Glomerular endothelial cell (primary cell): Measurements from ENCODE around the gene AP5M1. TPM values are rescaled to one million over a fixed set of nuclear protein-coding genes. Genes with fewer than 3 reads are reported as not detected.
A peak's percentile ranks its signal among the peaks of the same experiment; 100 is the strongest.
"Not testable (repeated sequence)": the region's sequence is repeated elsewhere in the genome, so short reads cannot be mapped to it uniquely, and the experiment has no call there.

Experiments
- DNase-seq: peaks from one replicate; pipeline ENCODE4 v3.0.0-alpha.2; 2011; ENCODE audit warnings: low read depth, low spot score; ENCODE audit errors: extremely low read depth
- total RNA-seq: library from RNA; depleted of rRNA; stranded (reverse); fragments of >200 nt; gene quantifications from 2 replicates; pipeline ENCODE4 v1.2.3, GENCODE V29; 2015

AP5M1 gene
- total RNA-seq, 1 donor from 2014 or later: 27.9 TPM

- DNase-seq: no peak
Measured at GRCh38 chr14:57290751-57291150, 22.0 kb downstream of the AP5M1 start.

DNA sequence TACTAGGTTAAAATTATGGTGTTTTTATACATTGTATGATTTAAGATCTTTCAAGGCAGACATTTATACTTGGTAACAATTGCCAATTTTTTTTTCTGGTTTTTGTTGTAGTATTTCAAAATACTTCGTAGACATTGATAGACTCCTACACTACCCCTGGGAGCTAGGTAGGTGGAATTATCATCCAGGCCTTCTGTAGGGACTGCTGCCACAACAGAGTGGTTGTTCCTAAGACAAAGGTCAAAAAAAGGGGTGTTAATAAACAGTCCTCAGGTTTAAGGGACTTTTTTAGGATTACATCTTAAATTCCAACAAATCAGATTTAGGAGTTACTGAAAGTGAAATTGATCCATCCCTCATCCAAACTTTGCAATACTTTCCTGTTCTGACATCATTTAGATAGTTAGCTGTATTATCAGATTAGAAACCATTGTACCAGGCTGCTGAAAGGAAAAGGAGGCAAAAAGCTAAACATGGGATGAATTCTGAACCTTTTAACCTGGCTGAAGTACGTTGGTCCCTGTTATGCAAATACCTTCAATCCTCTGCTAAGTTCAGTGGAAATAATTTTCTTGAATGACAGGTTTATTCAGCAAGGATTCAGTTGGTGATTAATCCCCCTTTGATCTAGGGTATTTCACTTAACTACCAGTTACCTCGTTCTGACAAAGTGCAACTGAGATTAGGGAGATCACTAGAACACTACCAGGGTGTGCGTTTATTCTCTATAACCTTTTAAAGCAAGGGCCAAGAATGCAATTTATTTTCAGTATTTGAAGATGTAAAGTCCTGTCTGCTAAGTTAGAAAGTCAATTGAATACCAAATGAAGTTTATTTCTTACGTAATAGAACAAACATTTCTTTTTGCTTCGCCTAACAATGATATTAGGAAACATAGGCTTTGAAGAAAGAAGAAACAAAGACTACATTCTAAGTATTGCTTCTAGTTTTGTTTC is 23.2 kb downstream of the AP5M1 start:
- DNase-seq: no peak

- no peak for DNase-seq
Measured at GRCh38 chr14:57293866-57294837, 25.4 kb downstream of the AP5M1 start.

- no peak for DNase-seq
Measured at GRCh38 chr14:57295239-57295638, 26.5 kb downstream of the AP5M1 start.

DNA sequence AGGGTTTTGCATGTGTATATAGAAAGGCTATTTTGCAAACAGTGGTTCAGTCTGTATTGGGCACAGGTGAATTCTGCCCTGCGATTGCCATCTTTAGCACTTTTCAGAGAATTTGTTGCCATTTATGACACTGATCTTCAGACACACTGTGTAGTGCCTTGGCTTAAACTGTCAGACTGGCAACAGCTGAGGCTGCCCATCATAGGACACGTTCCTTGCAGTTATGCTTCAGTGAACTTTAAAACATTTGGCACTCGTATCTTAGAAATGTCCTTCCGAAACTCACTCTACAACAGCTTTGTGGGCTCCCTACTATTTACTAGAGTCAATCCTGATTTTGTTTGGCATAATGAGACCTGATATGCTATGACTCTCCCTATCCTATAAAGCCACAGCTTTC is 29.1 kb downstream of the AP5M1 start:
- DNase-seq: no peak

DNA sequence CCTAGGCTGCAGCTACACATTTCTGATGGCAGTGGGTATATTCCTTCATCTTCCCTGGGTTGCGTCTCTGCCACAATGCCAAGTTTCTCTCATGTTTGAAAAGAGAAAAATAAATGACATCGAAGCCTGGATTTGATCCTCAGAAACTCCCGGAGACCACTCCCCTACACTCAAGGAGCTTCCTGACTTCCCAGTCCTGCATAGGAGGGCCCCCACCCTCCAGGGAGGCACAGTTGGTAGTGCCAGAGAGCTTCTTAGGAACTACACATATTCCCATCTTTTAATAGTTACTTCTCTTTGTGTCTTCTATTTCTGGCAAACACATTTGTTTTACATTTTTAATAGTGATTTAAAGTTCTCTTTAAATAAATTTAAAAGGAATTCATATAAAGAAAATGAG is 30.7 kb downstream of the AP5M1 start:
- DNase-seq: no peak

GRCh38 chr14:57302883-57303282 is 34.1 kb downstream of the AP5M1 start:
- no peak for DNase-seq

DNA sequence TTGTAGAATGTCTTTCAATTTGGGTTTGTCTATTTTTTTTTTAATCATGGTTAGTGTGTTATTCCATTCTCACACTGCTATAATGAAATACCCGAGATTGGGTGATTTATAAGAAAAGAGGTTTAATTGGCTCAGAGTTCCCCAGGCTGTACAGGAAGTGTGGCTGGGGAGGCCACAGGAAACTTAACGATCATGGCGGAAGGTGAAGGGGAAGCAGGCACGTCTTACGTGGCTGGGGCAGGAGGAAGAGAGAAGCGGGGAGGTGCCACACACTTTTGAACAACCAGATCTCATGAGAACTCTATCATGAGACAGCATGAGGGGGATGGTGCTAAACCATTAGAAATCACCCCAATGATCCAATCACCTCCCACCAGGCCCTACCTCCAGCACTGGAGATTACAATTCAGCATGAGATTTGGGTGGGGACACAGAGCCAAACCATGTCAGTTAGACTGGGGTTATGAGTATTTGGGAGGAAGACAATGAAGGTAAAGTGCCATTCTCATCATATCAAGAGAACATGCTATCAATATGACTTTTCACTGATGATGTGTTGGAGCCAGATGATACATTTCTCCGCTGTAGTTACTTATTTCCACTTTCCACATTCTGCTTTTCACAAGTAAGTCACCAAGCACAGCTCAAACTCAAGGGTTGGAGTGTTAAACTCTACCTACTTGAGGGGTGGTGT is 45.8 kb downstream of the AP5M1 start:
- no peak for DNase-seq

GRCh38 chr14:57317248-57317833 is 48.6 kb downstream of the AP5M1 start:
- peak; percentile 54 for DNase-seq

- no peak for DNase-seq
Measured at GRCh38 chr14:57319636-57320192, 50.9 kb downstream of the AP5M1 start.

DNA sequence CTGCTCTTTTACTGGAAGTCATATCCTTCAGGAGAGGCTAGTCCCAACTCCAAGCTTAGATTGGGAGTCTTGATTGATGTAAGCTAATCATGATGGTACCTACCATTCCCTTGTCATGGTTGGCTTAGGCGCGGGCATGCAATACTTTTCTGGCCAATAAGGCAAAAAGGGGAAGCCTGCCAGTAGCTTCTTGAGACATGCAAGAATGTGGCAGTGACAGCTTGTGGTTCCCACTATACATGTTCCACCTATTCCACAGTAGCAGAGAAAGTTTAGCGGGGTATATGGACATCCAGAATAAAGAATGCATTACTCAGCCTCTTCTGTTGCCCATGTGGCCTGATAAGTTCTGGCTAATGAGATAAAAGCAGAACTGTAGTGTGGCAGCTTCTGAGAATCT is 55.0 kb downstream of the AP5M1 start:
- DNase-seq: no peak

GRCh38 chr14:57326253-57326652 is 57.5 kb downstream of the AP5M1 start:
- DNase-seq: no peak

DNA sequence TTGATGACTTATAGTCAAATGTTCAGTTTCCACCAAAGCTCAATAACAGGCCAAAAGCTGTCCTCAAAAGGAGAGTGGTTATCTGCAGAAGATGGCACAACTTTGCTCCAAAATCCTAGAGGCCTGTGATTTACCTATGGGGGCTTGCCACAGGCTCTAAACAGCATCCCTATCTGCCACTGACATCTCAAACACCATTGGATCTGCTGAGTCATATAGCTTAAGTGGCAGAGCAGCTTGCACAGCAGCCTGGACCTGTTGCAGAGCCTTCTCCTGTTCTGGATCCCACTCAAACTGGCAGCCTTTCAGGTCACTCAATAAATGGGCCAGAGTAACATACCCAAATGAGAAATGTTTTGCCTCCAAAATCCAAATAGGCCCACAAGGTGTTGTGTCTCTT is 61.1 kb downstream of the AP5M1 start:
- no peak for DNase-seq

GRCh38 chr14:57332475-57332874 is 63.7 kb downstream of the AP5M1 start:
- DNase-seq: not testable (repeated sequence)

DNA sequence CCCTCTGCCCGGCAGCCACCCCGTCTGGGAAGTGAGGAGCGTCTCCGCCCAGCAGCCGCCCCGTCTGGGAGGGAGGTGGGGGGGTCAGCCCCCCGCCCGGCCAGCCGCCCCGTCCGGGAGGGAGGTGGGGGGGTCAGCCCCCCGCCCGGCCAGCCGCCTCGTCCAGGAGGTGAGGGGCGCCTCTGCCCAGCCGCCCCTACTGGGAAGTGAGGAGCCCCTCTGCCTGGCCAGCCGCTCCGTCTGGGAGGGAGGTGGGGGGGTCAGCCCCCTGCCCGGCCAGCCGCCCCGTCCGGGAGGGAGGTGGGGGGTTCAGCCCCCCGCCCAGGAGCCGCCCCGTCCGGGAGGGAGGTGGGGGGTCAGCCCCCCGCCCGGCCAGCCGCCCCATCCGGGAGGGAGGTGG is 65.0 kb downstream of the AP5M1 start:
- not testable (repeated sequence) for DNase-seq

- not testable (repeated sequence) for DNase-seq
Measured at GRCh38 chr14:57343545-57344297, 75.0 kb downstream of the AP5M1 start.

DNA sequence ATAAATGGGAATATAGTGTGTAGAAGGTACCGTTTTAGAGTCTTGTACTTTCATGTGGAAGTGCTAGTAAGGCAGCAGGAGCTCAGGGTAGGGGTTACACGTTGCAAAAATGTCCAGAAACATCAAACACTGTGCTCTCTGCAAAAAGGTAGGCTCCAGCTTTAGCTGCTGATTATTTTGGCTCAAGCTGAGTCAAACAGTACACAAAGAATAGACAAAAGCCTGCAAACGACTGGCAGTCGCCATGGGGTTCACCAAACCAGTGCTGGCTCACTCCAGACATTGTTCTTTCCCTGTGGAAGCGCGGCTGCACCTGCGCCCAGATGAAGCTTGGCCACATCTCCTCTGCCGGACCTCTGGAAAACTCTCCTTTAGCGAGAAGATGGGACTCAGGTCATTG is 76.3 kb downstream of the AP5M1 start:
- no peak for DNase-seq

DNA sequence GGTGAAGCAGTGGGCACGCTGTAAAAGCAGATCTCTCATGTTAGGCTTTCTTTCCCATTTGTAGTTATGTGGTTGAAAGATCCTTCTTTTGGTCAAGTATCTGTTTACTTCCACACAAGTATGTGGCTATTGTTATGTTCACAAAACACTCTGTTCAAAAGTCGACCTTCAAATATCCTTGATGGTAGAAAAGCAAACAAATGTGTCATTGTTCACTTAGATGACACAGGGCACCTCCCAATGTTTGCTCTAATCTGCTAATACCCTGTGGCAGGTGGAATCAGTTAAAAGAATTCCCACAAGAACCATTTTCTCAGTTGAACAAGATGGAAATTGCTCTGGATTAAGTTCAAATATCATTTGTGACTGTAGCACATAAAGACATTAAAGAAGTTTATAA is 78.0 kb downstream of the AP5M1 start:
- DNase-seq: no peak
